ENCODE measurements around the gene TENT4A. TPM values are rescaled to one million over a fixed set of nuclear protein-coding genes. Genes with fewer than 3 reads are reported as not detected.
A peak's percentile ranks its signal among the peaks of the same experiment; 100 is the strongest.

TENT4A gene
- total RNA-seq, 1 donor from 2014 or later = 28.6 TPM

DNA sequence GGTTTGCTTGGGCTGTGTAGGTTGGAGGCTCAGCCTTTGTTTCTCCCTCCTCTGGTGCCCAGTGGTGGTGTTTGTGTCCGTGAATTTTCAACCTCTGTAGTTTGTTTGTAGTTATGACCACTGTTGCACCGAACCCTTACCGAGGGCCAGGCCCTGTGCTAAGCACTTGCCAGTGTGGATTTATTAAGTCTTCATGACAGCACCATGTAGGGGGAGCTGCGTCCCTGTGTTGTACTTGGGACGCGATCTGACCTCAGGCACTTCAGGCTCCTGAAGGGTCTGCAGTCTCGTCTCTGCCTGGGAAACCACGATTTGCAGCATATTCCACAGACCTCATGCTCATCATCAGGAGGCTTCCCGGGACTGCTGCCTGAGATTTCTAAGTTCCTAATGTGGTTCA, 12.8 kb downstream of the TENT4A start:
- no peak for DNase-seq (ENCODE audit: low spot score)
- no peak for ATAC-seq
- intact Hi-C loops (cut with DNase I) = no loop called here

GRCh38 chr5:6727231-6727630, 14.0 kb downstream of the TENT4A start:
- DNase-seq (ENCODE audit: low spot score) (no peak), ATAC-seq (no peak)
- intact Hi-C loops (cut with DNase I) = no loop called here

- ATAC-seq (no peak), DNase-seq (ENCODE audit: low spot score) (no peak)
- intact Hi-C loops (cut with DNase I) = no loop called here
These were observed 15.0 kb downstream of the TENT4A start for GRCh38 chr5:6728011-6728794.

DNA sequence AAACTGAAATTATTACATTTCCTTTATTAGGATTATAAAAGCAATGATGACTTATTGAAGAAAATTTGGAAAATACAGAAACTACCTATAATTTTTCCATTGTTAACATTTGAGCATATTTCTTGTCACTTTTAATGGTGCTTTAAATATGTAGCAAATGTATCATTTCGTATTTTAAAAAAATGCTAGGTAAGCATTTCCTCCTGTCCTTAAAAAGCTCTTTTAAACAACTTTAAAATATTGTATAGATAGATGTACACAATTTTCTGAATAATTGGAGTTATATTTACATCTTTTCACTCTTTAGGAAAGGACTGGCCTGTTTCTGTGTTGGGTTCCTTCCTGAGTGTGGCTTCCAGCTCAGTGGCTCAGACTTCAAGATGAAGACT, 15.6 kb downstream of the TENT4A start:
- intact Hi-C loops (cut with DNase I) = no loop called here
- no peak for ATAC-seq
- DNase-seq (ENCODE audit: low spot score) = no peak

GRCh38 chr5:6729386-6730310, 16.4 kb downstream of the TENT4A start:
- DNase-seq (ENCODE audit: low spot score) = no peak
- intact Hi-C loops (cut with DNase I) = no loop called here
- ATAC-seq = no peak

DNA sequence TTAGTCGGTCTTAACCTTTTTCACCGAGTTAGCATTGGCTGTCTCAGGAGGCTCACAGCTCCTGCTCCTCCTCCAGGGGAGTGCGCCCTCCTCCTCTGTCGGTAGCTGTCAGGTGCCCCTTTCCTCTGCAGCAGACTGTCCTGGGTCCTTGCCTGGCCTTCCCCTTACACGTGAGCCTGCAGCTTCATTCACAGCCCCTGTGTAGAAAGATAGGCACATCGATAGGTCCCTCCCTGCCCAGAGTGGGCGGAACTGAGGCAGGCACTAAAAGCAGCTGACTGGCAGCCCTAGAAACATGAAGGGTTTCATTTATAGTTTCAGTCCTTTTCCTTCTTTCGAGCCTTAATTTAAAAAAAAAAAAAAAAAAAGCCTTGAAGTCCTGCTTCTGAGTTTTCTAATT, 17.2 kb downstream of the TENT4A start:
- ATAC-seq = peak; percentile 32
- intact Hi-C loops (cut with DNase I) = no loop called here

GRCh38 chr5:6730807-6731206, 17.6 kb downstream of the TENT4A start:
- ATAC-seq = no peak
- intact Hi-C loops (cut with DNase I) = no loop called here
- no peak for DNase-seq (ENCODE audit: low spot score)

More for the DNA sequence above, 17.2 kb downstream of the TENT4A start:
- no peak for DNase-seq (ENCODE audit: low spot score)

GRCh38 chr5:6731465-6732237, 18.4 kb downstream of the TENT4A start:
- intact Hi-C loops (cut with DNase I) = no loop called here
- DNase-seq (ENCODE audit: low spot score) (no peak), ATAC-seq (no peak)

- ATAC-seq (peak; percentile 58), DNase-seq (ENCODE audit: low spot score) (peak; percentile 56)
- intact Hi-C loops (cut with DNase I) = no loop called here
These were observed 19.6 kb downstream of the TENT4A start for GRCh38 chr5:6732634-6733410.

- DNase-seq (ENCODE audit: low spot score) (no peak), ATAC-seq (no peak)
- intact Hi-C loops (cut with DNase I) = no loop called here
These were observed 20.4 kb downstream of the TENT4A start for GRCh38 chr5:6733411-6734242.

GRCh38 chr5:6734243-6734700, 21.0 kb downstream of the TENT4A start:
- no peak for ATAC-seq
- intact Hi-C loops (cut with DNase I) = no loop called here
- DNase-seq (ENCODE audit: low spot score) = peak; percentile 50

GRCh38 chr5:6734781-6735180, 21.5 kb downstream of the TENT4A start:
- DNase-seq (ENCODE audit: low spot score) (peak; percentile 10), ATAC-seq (no peak)
- intact Hi-C loops (cut with DNase I) = no loop called here

DNA sequence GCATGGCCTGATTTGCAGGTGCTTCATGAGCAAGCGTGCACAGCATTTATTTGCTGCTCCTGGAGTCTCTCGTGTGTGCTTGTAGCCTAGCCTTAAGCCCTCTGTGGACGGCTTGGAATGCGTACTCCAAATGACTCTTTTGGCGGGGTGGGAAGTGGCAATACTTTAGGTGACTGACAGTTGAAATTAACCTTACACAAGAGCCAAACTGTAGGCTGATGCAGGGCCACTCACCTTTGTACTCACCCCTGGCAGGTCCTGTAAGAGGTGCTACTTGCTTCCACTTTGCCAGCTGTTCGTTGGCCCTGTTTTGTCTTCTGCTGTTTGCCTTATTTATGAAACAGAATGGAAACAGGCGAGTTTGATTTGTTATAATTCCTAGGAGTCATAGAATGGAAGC, 22.9 kb downstream of the TENT4A start:
- intact Hi-C loops (cut with DNase I) = no loop called here
- peak; percentile 21 for DNase-seq (ENCODE audit: low spot score)
- ATAC-seq = no peak

DNA sequence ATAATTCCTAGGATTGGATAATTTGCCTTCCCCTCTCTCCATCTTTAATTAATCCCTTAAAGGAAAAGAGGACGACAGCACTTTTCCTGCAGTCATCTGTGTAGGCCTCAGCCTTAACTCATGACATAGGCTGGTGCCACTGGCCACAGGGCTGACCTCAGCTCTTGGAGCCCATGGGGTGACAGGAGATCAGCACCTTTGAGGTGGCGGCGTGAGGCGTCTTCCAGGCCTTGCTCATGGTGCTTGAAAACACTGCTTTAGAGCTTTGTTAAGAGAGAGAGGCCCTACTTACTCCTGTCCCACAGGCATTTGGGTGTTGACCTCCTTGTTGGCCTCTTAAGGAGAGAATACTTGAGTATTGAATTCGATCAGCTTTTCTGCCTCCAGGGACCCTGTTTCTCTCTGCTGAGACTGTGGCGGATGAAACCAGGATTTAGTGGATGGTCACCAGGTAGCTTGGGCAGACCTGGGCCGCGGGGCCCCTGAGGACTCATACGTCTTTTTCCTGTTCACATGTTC, 23.4 kb downstream of the TENT4A start:
- DNase-seq (ENCODE audit: low spot score) (peak; percentile 35), ATAC-seq (no peak)
- intact Hi-C loops (cut with DNase I) = no loop called here

- no peak for ATAC-seq
- intact Hi-C loops (cut with DNase I) = no loop called here
- DNase-seq (ENCODE audit: low spot score) = no peak
These were observed 24.1 kb downstream of the TENT4A start for GRCh38 chr5:6737043-6737941.

- intact Hi-C loops (cut with DNase I) = loop anchor here (10.0 kb wide), 1 partner anchor 105 kb away; the partner anchor contains the start of genes NSUN2 and SRD5A1
- no peak for ATAC-seq
- no peak for DNase-seq (ENCODE audit: low spot score)
These were observed 26.4 kb downstream of the TENT4A start for GRCh38 chr5:6739603-6740002.

All from sciatic nerve (tissue), 2 donors.